Neural progenitor cell (in vitro differentiated cells): Measurements from ENCODE around the gene FAM161A.
"Not testable (repeated sequence)": the region's sequence is repeated elsewhere in the genome, so short reads cannot be mapped to it uniquely, and the experiment has no call there.

Experiments used
- CTCF ChIP-seq: fragments of 200-600 bp; sonication (generic); IDR thresholded peaks from 2 replicates; pipeline ENCODE4 v1.5.1; 2017; ENCODE audit warnings: antibody characterized with exemption, mild to moderate bottlenecking
- EZH2 ChIP-seq: fragments of 200-600 bp; sonication (generic); IDR thresholded peaks from 2 replicates; pipeline ENCODE4 v1.6.1; 2017; ENCODE audit warnings: antibody characterized with exemption, mild to moderate bottlenecking, moderate library complexity
- EZH2phosphoT487 ChIP-seq: fragments of 200-600 bp; sonication (generic); IDR thresholded peaks from 2 replicates; pipeline ENCODE4 v1.6.1; 2017; ENCODE audit warnings: antibody characterized with exemption

- TF ChIP-seq EZH2phosphoT487, EZH2: not testable (repeated sequence)
- TF ChIP-seq CTCF: peak; percentile 22
Observed at GRCh38 chr2:61851270-61851669, 2.6 kb downstream of the FAM161A start.
